Erythroblast (primary cell): ENCODE data around the gene CTNNBIP1.

Source experiments
- DNase-seq, 2 experiments: peaks; one replicate each; lab custom pipeline; 2025; lab: John Stamatoyannopoulos, UW
- GATA1 ChIP-seq: IDR thresholded peaks from 2 replicates; pipeline ENCODE4 v1.6.1; 2011; ENCODE audit warnings: low read depth, mild to moderate bottlenecking, control low read depth, low read length, moderate library complexity
- POLR2A ChIP-seq: IDR thresholded peaks from 2 replicates; pipeline ENCODE4 v1.6.1; 2011; ENCODE audit warnings: mild to moderate bottlenecking, low read length

Gene CTNNBIP1

DNA sequence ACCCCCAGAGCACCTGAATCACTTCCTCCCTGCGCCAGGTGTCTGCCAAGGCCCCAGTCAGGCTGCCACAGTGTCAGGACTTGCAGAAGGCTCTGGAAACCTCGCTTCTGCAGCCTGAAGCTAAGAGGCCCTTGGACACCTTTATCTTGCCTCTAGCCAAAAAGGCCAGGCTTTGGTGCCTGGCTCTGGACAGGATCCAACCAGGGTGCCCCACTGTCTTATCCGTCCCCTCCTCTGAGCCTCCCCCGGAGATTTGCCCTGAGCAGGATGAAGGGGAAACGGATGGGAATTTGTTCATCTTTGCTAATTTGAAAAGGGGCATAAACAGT lies 73.5 kb downstream of the CTNNBIP1 start:
- no peak for TF ChIP-seq POLR2A
- TF ChIP-seq GATA1 = no peak
- DNase-seq = no peak

GRCh38 chr1:9835758-9836631 lies 74.1 kb downstream of the CTNNBIP1 start:
- no peak for DNase-seq
- TF ChIP-seq POLR2A (no peak), GATA1 (no peak)

DNA sequence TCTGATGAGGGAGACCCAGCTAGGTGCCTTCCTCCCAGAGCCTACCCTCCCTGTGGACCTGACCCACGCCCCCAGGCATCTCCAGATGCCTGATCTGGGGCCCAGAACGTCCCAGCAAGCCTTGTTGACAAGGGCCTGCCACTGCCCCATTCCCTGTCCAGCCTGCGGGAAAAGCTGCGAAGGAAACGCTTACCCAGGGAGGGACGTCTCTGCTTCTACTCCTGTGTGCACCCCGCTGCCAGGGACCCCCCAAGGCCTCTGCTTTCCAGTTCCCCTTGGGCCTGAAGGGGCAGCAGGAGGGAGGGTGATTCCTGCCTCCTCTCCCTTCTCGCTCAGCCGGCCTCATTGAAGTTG lies 74.7 kb downstream of the CTNNBIP1 start:
- DNase-seq = no peak
- TF ChIP-seq GATA1 = no peak
- TF ChIP-seq POLR2A = no peak

DNA sequence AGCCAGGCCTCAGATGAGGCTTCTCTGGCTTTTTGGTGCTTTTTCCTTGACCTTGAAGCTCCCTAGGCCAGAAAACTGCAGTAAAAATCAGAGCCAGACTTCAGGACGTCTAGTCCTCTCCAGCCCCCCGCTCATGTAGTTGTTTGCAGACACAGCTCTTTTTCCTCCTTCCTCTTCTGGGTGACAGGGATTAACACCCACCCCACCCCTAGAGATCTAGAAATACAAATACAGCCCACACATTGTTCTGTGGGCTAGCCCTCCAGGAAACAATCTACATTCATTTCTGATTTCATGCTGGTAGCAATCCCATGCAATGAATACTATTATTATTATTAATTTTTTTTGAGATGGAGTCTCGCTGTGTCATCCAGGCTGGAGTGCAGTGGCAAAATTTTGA lies 76.4 kb downstream of the CTNNBIP1 start:
- TF ChIP-seq GATA1 (no peak), POLR2A (no peak)
- no peak for DNase-seq

DNA sequence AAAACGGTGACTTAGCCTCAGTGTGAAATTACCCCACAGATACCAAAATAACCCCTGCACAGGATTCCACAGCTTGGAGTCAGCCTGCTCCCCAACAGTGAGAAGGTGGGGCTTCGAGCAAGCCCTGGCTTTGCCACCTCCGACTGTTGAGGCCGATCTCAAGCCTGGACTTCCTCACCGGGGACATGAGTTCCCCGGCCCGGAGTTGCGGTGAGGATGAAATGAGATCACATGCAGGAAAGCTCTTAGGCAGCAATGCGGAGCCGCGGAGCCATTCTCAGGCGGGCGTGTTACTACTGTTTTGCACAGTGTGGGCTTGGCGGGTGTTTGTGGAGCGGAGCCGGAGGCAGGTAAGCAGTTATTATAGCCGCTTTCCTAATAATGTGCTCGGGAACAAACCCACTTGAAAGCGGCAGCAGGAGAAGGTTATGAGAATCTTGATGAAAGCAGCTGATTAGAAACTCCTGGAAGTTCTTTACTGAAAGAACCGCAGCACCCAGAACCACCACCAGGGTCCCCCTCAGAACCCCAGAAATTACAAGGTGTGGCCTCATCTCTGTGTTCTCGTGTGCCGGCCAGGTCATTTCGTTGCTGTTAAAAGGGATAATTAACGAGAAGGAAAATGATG lies 82.4 kb downstream of the CTNNBIP1 start:
- peak in 1 of 2 experiments; percentile 12 for DNase-seq
- TF ChIP-seq GATA1 = no peak
- TF ChIP-seq POLR2A = no peak

- TF ChIP-seq GATA1 = no peak
- DNase-seq = no peak
Measured at GRCh38 chr1:9826616-9827015, 83.5 kb downstream of the CTNNBIP1 start.

- TF ChIP-seq GATA1 (no peak), POLR2A (no peak)
- DNase-seq = no peak
Measured at GRCh38 chr1:9826087-9826486, 84.0 kb downstream of the CTNNBIP1 start.

DNA sequence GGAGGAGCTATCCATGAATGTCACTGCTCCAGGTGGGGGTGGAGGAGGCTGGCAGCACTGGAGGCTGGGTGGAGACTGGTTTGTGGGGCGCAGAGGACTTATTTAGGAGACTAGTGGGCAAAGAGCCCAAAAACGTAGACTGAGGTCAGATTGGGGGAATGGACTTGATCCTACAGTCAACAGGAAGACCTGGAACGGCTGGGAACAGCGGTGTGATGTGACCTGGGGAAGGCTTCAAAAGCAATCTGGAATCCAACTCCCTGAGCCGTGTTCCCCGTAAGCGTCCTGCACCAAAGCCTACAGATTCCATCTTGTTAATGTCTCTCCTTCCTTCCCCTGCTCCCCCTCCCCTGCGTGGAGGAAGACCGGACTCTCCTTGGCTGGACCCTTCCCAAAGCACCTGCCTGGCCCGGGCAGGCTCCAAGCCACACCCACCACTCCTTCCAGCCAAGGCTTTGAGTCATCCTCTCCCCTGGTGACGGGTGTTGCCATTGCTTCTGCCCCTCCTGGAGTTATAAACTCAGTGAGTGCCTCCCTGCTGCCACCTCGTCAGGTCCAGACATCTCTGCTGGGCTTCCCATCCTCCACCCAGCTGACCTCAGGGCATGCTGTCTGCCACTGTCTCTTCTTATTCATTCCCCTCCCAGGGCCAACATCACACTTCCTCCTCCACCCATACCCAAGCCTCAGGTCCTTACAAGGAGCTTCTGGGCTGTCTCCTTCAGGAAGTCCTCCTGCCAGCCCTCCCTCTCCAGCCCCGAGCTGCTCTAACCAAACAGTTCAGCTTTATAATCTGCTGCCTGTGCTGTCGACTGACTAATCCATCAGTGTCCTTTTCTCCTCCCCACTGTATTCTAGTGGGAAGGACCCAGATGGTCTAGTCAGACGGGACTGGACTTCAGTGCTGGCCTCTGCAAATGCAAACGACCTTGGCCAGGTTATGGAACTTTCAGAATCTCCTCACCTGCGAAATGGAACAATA lies 84.7 kb downstream of the CTNNBIP1 start:
- DNase-seq = peak in 1 of 2 experiments; percentile 39

DNA sequence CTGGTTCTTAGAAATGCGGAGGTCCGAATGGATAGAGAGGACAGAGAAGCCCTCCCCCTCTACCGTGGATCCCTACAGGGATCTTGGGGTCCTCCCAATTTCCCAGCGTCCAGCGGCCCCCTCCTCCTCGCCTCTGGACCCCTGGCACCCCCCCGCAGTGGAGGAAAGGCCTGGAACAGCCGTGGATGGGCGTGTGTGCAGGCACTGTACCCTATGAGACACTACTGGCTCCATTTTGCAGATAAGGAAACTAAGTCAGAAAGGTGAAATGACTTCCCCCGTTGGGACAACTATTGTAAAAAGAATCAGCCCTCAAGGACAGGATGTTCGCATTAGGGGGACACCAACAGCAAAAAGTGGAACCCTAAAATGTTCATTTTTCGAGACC lies 85.4 kb downstream of the CTNNBIP1 start:
- no peak for DNase-seq

More for the DNA sequence above, 84.7 kb downstream of the CTNNBIP1 start:
- TF ChIP-seq GATA1 (no peak), POLR2A (no peak)

GRCh38 chr1:9823943-9824701 lies 85.9 kb downstream of the CTNNBIP1 start, which contains the start of gene CLSTN1:
CLSTN1 (minus strand) TSS chr1:9823965; CDS start chr1:9823733, 232 bp downstream.
- DNase-seq = peak; percentile 83 to 88
- TF ChIP-seq POLR2A = no peak
- TF ChIP-seq GATA1 = no peak

More for the DNA sequence above, 85.4 kb downstream of the CTNNBIP1 start:
- TF ChIP-seq GATA1 = no peak
- TF ChIP-seq POLR2A = no peak

DNA sequence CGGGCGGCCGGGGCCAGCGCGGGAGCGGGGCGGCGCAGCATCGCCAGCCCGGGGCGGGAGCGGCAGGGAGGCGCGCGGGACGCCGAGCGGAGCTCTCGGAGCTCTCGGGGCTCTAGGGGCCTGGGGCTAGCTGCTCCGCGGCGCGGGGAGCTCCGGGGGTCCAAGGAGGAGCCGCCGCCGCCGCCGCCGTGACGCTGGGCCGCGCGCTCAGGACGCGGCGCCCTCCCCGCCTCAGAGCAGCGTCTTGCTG lies 86.5 kb downstream of the CTNNBIP1 start:
- TF ChIP-seq POLR2A = no peak
- TF ChIP-seq GATA1 = no peak
- DNase-seq = no peak

- DNase-seq = peak in 1 of 2 experiments; percentile 22
Measured at GRCh38 chr1:9822897-9823692, 87.0 kb downstream of the CTNNBIP1 start.

More at GRCh38 chr1:9822897-9823692, 87.0 kb downstream of the CTNNBIP1 start:
- TF ChIP-seq GATA1 (no peak), POLR2A (no peak)
